GM12891 (cell line): ENCODE measurements around the gene UNC79.

Experiments
- DNase-seq: peaks from one replicate; pipeline ENCODE4 v3.0.0; 2011; ENCODE audit warnings: low spot score; ENCODE audit not compliant: insufficient read length
- FAIRE-seq: peaks from 2 replicates; lab custom pipeline; 2011; peaks lifted over from hg19 to GRCh38; lab: Jason Lieb, UNC
- PAX5 ChIP-seq: IDR thresholded peaks from 2 replicates; pipeline ENCODE4 v1.6.1; 2011; ENCODE audit warnings: low read length, moderate library complexity, mild to moderate bottlenecking; ENCODE audit not compliant: insufficient read depth, severe bottlenecking
- POLR2A ChIP-seq: IDR thresholded peaks from 2 replicates; pipeline ENCODE4 v1.6.1; 2011; ENCODE audit warnings: low read depth, low read length, control low read depth
- POLR2AphosphoS5 ChIP-seq: IDR thresholded peaks from 2 replicates; pipeline ENCODE4 v1.6.1; 2011; ENCODE audit warnings: low read depth, low read length, control low read depth
- POU2F2 ChIP-seq: IDR thresholded peaks from 2 replicates; pipeline ENCODE4 v1.6.1; 2011; ENCODE audit warnings: low read depth, mild to moderate bottlenecking, control low read depth, low read length, moderate library complexity
- SPI1 ChIP-seq: IDR thresholded peaks from 2 replicates; pipeline ENCODE4 v1.6.1; 2011; ENCODE audit warnings: low read depth, low read length, control low read depth
- TAF1 ChIP-seq: IDR thresholded peaks from 2 replicates; pipeline ENCODE4 v1.6.1; 2011; ENCODE audit warnings: low read depth, low read length, control low read depth

Gene UNC79

DNA sequence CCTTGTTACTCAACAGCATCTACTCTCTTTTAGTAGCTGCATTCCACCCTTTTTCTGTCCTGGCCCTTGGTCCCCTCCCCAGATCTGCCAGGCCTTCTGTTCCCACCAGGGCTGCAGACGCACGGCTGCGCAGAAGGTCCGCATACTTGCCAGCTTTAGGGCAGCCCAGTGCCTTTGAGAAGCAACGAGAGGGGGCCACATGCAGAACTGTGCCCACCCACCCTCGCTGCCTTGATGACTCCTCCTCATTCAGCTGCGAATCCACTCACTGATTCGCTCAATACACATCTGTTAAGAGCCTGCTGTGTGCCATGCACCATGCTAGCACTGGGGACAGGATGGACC lies 318.3 kb downstream of the UNC79 start:
- no peak for TF ChIP-seq TAF1
- TF ChIP-seq POLR2AphosphoS5: no peak
- no peak for TF ChIP-seq SPI1
- no peak for TF ChIP-seq POLR2A
- TF ChIP-seq POU2F2: no peak
- TF ChIP-seq PAX5: no peak
- DNase-seq: no peak
- FAIRE-seq: no peak

- no peak for TF ChIP-seq POLR2A
- TF ChIP-seq POU2F2: no peak
- TF ChIP-seq SPI1: no peak
- no peak for TF ChIP-seq TAF1
- no peak for TF ChIP-seq PAX5
- TF ChIP-seq POLR2AphosphoS5: no peak
- FAIRE-seq (no peak), DNase-seq (no peak)
Observed at GRCh38 chr14:93751946-93752655, 321.4 kb downstream of the UNC79 start.

- FAIRE-seq: no peak
- no peak for DNase-seq
- TF ChIP-seq POLR2A (no peak), POLR2AphosphoS5 (no peak), PAX5 (no peak), POU2F2 (no peak), TAF1 (no peak), SPI1 (no peak)
Observed at GRCh38 chr14:93752980-93753561, 322.3 kb downstream of the UNC79 start.

GRCh38 chr14:93753647-93754046 lies 322.9 kb downstream of the UNC79 start:
- TF ChIP-seq PAX5: no peak
- TF ChIP-seq POLR2A: no peak
- no peak for TF ChIP-seq POLR2AphosphoS5
- no peak for TF ChIP-seq SPI1
- no peak for TF ChIP-seq TAF1
- TF ChIP-seq POU2F2: no peak
- FAIRE-seq: no peak
- DNase-seq: no peak

- TF ChIP-seq POLR2AphosphoS5 (no peak), SPI1 (no peak), POLR2A (no peak), PAX5 (no peak), POU2F2 (no peak), TAF1 (no peak)
- FAIRE-seq (no peak), DNase-seq (no peak)
Observed at GRCh38 chr14:93757206-93757605, 326.5 kb downstream of the UNC79 start.
